GM13976 (cell line): Measurements from ENCODE around the gene KIRREL3.

Source experiments
- DNase-seq: peaks from one replicate; pipeline ENCODE4 v3.0.0; 2012; ENCODE audit warnings: low spot score
- in situ Hi-C: fragments of 300-500 bp; cut with MboI; formaldehyde crosslinking; loops from one replicate; pipeline ENCODE4 v1.12.0; 2022; ENCODE audit warnings: low sequenced_read_pairs, mixed read lengths, inconsistent platforms; ENCODE audit not compliant: unreplicated experiment
- TF ChIP-seq, protein P1 (sequence below): IDR thresholded peaks from 2 replicates; pipeline ENCODE4 v1.5.1; 2012; ENCODE audit warnings: borderline replicate concordance, mild to moderate bottlenecking; ENCODE audit not compliant: insufficient read depth; ENCODE audit errors: extremely low read depth, missing control alignments, control extremely low read depth

The KIRREL3 gene

GRCh38 chr11:126411971-126412381 is 588.6 kb downstream of the KIRREL3 start:
- DNase-seq, result no peak
- in situ Hi-C loops, result no loop called here
- TF ChIP-seq, protein P1, sequence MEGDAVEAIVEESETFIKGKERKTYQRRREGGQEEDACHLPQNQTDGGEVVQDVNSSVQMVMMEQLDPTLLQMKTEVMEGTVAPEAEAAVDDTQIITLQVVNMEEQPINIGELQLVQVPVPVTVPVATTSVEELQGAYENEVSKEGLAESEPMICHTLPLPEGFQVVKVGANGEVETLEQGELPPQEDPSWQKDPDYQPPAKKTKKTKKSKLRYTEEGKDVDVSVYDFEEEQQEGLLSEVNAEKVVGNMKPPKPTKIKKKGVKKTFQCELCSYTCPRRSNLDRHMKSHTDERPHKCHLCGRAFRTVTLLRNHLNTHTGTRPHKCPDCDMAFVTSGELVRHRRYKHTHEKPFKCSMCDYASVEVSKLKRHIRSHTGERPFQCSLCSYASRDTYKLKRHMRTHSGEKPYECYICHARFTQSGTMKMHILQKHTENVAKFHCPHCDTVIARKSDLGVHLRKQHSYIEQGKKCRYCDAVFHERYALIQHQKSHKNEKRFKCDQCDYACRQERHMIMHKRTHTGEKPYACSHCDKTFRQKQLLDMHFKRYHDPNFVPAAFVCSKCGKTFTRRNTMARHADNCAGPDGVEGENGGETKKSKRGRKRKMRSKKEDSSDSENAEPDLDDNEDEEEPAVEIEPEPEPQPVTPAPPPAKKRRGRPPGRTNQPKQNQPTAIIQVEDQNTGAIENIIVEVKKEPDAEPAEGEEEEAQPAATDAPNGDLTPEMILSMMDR, result no peak

DNA sequence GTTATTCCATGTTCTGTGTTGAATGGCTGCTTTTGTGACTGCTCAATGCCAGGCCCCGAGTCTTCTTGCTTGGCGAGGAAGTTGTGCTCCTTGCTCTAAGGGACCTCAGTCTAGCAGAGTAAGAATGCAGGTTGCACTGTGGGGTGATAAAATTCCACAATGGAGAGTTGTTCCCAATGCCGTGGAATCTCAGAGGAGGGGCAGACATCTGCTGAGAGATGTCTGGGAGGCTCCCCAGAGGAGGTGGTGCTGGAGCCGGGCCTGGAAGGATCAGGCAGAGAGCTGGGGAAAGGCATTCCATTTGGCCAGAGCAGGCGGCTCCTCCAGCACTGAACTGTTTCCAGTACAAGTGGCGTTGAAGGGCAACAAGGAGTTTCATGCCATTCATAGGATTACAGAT is 589.9 kb downstream of the KIRREL3 start:
- in situ Hi-C loops, result no loop called here
- TF ChIP-seq, protein P1, result no peak
- no peak for DNase-seq

GRCh38 chr11:126409620-126409985 is 591.0 kb downstream of the KIRREL3 start:
- in situ Hi-C loops, result no loop called here
- no peak for DNase-seq

DNA sequence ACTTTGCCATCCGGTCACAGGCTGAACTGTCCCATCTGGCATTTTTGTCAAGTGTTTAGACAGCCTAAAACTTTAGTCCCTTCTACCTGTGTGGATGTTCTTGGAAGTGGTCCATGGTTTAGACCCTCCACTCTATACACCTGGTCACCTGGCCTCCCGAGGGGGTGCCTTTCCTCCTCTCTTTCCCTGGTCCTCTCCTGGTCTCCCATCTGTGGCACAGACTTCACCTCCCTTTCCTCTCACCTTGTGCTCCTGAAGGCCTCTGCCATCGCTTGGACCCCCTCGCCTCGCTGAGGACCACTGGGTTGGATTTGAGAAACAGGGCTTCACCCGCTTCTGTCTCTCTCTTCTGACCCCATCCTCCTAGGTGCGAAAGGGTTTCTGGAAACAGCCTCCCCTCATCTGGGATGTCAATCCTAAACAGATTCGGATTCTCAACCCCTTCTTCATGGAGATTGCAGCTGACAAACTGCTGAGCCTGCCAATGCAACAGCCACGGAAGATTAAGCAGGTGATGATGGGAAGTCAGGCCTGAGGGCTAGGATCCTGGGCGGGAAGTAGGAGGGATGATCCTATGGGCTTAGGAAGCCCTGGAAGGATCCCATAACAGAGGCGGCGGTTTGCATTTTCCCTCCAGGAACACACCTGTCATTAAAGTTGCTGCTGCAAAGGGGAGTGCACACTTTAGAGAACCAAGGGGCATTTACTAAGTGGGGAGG is 591.5 kb downstream of the KIRREL3 start:
- TF ChIP-seq, protein P1, result no peak
- in situ Hi-C loops, result no loop called here
- DNase-seq, result no peak

More at GRCh38 chr11:126409620-126409985, 591.0 kb downstream of the KIRREL3 start:
- TF ChIP-seq, protein P1, result no peak

DNA sequence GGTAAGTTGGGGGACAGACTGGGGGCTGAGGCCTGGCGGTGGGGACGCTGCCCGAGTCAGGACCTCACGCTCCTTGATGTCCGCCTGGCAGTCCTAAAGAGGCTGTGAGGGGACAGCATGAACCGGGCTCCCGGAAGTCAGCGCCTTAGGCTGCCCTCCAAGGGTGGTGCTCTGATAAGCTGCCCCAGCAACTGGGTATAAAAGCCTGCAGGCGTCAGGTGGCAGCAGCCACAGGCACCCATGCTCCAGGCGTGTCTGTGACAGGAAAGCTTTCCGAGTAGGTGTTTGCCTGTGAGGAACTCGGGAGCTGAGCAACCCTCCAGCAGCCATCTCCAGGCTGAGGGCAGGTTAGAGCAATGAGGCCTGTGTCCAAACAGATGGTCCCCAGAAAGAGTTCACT is 592.1 kb downstream of the KIRREL3 start:
- in situ Hi-C loops, result no loop called here
- no peak for DNase-seq

DNA sequence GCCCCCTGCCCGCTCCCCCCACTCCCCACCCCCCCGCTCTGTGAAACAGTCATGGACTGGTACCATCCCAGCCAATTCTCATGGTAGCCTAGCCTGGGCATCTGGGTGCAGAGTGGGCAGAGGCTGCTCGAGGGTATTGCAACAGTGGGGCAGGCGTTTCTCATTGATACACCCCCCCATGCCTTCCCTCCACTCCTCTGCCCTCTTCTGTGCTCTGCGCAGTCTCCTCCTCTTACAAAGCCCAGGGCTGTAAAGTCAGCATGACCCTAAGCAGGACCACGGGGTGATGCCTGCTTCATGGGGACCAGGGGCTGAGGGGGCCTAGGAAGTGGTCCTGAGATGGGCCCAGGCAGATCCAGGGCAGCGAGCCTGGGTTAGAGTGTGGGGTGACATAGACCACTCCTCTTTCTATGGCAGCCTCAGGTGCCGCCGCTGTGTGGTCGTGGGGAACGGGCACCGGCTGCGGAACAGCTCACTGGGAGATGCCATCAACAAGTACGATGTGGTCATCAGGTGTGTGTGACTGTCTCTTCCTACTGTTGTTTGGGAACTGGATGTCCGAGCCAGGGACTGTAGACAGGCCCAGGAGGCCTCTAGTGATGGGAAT is 592.8 kb downstream of the KIRREL3 start:
- in situ Hi-C loops, result no loop called here
- no peak for DNase-seq
- TF ChIP-seq, protein P1, result no peak

More for the DNA sequence above, 592.1 kb downstream of the KIRREL3 start:
- TF ChIP-seq, protein P1, result no peak
